ENCODE data around the gene LITAFD.

The LITAFD gene

DNA sequence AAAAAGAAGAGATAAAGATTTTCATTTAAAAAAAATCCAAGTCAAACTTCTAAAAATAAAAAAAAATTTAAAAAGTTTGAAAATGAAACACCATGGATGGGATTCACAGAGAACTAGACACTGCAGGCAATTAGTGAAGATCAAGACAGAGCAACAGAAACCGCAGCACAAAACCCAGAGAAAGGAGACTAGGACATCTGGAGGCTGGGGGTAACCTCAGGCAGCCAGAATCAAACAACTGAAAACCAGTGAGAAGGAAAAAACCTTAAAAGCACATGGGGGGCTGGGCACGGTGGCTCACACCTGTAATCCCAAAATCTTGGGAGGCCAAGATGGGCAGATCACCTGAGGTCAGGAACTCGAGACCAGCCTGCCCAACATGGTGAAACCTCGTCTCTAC is 30.6 kb downstream of the LITAFD start:
- TF ChIP-seq, protein P1, sequence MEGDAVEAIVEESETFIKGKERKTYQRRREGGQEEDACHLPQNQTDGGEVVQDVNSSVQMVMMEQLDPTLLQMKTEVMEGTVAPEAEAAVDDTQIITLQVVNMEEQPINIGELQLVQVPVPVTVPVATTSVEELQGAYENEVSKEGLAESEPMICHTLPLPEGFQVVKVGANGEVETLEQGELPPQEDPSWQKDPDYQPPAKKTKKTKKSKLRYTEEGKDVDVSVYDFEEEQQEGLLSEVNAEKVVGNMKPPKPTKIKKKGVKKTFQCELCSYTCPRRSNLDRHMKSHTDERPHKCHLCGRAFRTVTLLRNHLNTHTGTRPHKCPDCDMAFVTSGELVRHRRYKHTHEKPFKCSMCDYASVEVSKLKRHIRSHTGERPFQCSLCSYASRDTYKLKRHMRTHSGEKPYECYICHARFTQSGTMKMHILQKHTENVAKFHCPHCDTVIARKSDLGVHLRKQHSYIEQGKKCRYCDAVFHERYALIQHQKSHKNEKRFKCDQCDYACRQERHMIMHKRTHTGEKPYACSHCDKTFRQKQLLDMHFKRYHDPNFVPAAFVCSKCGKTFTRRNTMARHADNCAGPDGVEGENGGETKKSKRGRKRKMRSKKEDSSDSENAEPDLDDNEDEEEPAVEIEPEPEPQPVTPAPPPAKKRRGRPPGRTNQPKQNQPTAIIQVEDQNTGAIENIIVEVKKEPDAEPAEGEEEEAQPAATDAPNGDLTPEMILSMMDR (IDR thresholded peaks at IDR 0.05) = no peak

DNA sequence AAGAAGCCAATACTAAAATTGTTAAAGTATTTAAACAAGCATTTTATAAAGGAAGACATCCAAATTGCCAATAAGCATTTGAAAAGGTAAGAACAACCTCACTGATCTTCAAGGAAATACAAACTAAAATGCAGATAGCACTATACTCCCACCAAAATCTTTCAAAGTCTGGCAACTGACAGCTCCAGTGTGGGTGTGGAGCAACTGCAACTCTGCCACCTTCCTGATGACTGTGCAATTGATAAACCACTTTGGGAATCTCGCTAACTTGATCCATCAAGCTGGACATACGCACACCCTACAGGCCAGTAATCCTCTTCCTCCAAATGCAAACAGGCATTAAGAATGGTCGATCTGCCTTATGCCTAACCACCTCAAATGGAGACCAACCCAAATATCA is 31.9 kb downstream of the LITAFD start:
- TF ChIP-seq, protein P1 (IDR thresholded peaks at IDR 0.05) = no peak

DNA sequence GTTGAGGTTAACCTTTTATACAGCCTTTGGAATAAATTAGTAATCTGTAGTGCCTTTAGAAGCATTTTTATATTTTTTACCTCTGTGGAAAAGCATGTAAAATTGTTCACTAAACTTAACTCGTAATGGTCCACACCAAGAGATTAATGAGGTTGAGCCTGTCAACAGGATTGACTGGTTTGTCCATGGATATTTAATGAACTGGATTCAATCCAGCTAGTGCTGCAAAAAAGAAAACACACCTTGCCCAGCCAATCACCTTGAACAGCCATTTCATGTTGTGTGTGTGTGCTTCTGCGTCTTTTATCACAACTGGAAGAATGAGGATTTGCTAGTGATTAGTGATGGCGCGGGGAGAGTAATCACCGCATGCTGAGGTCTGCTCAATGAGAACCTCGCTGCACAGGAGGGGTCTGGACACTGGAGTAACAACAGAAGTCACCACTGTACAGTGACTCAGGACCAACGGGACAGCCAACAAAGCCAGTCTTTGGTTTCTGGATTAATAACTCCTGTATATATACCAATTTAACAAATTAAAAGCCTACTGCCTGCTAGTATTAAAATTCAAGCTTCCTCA is 33.7 kb downstream of the LITAFD start:
- TF ChIP-seq, protein P1 (IDR thresholded peaks at IDR 0.05) = no peak

DNA sequence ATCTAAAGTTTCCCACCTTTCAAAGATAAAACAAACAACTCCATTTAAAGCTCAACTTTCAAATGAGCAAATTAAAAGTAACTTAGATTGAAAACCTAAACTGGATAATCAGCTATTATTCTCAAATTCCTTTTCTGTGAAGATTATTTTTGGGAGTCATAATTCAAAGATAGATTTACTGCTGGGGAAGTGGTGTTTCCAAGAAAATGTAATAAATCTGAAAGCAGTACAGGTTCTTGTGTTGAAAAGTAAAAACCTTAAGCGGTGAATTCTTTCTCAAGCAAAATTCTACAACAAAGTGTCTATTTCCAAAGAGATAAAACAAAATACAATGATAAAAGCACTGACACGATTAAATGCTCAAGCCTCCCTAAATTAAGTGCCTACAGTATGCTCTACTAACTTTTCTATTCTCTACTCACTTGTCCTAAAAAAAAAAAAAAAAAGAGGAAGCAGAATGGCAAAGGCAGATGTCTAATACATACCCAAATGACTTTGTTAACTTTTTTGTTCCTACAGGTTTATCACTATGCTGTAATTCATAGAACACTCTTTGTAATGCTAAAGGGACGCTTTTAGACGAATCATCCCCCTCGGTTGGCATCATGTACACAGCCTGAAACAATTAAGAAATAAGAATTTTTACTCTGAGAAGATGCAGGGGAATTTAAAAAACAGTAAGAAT is 34.5 kb downstream of the LITAFD start:
- TF ChIP-seq, protein P1 (IDR thresholded peaks at IDR 0.05) = no peak

DNA sequence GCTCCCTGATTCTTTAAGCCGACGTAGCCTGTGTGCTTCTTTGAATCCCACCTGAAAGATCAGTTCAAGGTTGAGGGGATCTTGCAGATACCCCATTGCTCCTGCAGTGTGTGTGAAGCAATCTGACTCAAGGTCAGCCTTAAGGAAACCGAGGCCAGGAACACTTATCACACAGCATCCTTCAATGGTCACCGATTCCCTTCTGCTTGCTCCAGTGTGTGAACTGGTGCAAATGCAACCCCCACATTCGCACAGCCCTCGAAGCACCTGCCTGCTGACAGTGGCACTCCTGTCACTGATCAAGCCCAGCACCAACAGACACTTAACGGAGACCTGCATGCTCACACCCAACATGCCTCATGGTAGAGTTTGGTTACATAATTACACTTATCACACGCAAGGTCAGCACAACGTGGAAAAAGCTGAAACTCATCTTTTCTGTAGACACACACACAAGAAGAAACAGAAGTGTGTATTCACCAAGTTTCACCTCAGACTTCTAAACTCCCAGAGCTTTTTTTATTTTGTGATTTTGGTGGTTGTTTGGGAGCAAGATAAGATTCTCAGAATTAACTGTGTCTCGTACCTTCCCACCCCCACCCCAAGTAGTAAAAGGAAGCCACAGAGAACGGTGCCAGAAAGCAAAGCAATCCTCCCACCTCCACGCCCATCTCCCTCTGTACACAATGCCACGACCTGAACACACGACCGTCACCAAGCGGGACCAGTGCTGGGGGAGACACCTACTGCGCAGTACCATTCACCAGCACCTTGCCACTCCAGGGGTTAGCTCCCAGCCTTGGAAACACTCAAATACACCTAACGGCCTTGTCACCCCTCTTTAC is 37.2 kb downstream of the LITAFD start:
- TF ChIP-seq, protein P1 (IDR thresholded peaks at IDR 0.05) = no peak

DNA sequence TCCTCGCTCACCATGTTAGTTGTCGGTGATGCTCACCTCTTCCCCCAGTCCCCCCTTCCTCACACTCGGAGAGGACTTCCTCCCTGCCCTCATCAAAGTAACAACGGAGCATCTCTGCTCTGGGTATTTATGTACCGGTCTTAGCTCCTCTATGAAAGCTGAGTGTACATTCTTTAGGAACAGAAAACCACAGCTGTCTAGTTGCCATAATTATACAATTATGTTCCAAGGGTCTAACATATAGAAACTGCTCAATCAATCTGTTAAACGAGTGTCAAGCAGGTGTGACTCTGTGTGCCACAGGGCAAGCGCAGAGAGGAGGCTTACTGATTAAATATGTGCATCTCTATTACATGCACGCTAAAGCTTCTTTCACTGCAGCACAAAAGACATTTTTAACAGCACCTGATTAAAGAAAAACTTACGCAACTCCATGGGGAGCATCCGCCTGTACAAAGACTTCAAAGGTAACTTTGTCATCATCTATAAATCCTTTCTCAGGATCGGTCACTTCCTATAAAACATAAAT is 37.8 kb downstream of the LITAFD start:
- TF ChIP-seq, protein P1 (IDR thresholded peaks at IDR 0.05) = no peak

DNA sequence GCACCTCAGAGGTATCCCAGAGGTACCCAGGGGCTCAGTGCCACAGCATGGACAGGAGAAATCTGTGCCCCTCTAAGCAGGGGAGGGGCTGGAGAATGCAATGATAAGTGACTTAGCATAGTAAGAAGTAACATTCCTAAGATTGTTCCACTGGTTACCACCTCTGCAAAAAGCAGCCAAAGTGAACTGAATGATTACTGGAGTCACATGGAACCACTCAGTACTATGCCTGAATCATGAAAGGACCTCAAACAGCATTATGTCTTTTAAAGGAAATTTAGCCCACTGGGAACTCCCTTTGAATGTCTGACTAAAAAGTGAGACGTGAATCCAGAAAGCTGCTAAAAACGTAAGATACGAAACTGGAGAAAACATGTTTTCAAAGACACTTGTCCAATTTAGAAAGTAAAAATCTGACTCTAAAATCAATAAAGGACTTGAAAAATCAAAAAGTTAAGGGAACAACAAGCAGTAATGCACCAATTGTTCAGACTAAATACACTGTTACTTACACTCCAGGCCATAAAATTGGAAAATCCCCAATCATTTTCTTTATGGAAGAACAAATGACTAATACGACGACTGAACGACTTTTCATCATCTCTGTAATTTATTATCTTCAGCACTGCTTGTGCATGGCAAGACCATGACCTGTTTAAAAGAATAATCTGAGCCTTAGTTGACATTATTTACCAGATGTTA is 38.6 kb downstream of the LITAFD start:
- TF ChIP-seq, protein P1 (IDR thresholded peaks at IDR 0.05) = no peak
